HepG2 (cell line): Measurements from ENCODE around the gene BABAM1. TPM values are rescaled to one million over a fixed set of nuclear protein-coding genes. Genes with fewer than 3 reads are reported as not detected.

Source experiments
- ARNT2 ChIP-seq: sonication (generic); formaldehyde crosslinking; IDR thresholded peaks from 2 replicates; pipeline ENCODE4 v1.8.0; 2022; ENCODE audit warnings: mild to moderate bottlenecking, low read depth, missing genetic modification reagents, moderate library complexity
- CC2D1A ChIP-seq: sonication (generic); formaldehyde crosslinking; IDR thresholded peaks from 2 replicates; pipeline ENCODE4 v1.8.1; 2023; ENCODE audit warnings: mild to moderate bottlenecking, missing genetic modification reagents
- PCBP2 ChIP-seq: fragments of 200-400 bp; formaldehyde crosslinking; optimal IDR thresholded peaks from 2 replicates; pipeline ENCODE3; 2018; ENCODE audit warnings: low read length, low read depth; ENCODE audit not compliant: poor library complexity, severe bottlenecking
- ZFYVE20 ChIP-seq: sonication (generic); formaldehyde crosslinking; IDR thresholded peaks from 2 replicates; pipeline ENCODE4 v1.8.0; 2023; ENCODE audit warnings: low read depth, mild to moderate bottlenecking, moderate library complexity, missing genetic modification reagents, borderline replicate concordance
- ZSCAN9 ChIP-seq: IDR thresholded peaks from 2 replicates; pipeline ENCODE4 v1.6.1; 2016; ENCODE audit warnings: borderline replicate concordance
- polyA plus RNA-seq, 8 experiments: library from polyadenylated mRNA; depleted of rRNA in 3 of 8; stranded (reverse) in 7 of 8; unstranded in 1 of 8; fragments of >200 nt; fragmentation: Illumina TruSeq in 4 of 8; extraction: Trizol in 4 of 8; gene quantifications; 2 replicates each; pipeline versions ENCODE4 v1.2.1 to v1.2.3, GENCODE V29; 2011 to 2016; ENCODE audit warnings: low read depth in 4 of 8, missing spikeins in 1 of 8, mixed read lengths in 1 of 8; ENCODE audit not compliant: insufficient read depth in 1 of 8
- total RNA-seq, 5 experiments: library from RNA; depleted of rRNA; stranded (reverse); fragments of >200 nt; fragmentation: Illumina TruSeq; extraction: Trizol; gene quantifications; 2 replicates each; pipeline ENCODE4 v1.2.3, GENCODE V29; 2016; ENCODE audit warnings: low read depth in 1 of 5
- TF ChIP-seq, protein P1 (sequence below): sonication (generic); formaldehyde crosslinking; IDR thresholded peaks from one replicate; pipeline ENCODE4 v1.5.1; 2020; ENCODE audit warnings: mild to moderate bottlenecking, missing genetic modification reagents; ENCODE audit errors: not compliant biosample characterization
- TF ChIP-seq, protein P2 (sequence below): sonication (generic); formaldehyde crosslinking; conservative IDR thresholded peaks from 2 replicates; pipeline ENCODE4 v1.8.0; 2022; ENCODE audit warnings: missing genetic modification reagents
- TF ChIP-seq, protein P3 (sequence below): sonication (generic); formaldehyde crosslinking; IDR thresholded peaks from 2 replicates; pipeline ENCODE4 v1.4.0; 2020; ENCODE audit warnings: missing genetic modification reagents
- TF ChIP-seq, protein P4 (sequence below): sonication (generic); formaldehyde crosslinking; IDR thresholded peaks from 2 replicates; pipeline ENCODE4 v1.4.0; 2020; ENCODE audit warnings: mild to moderate bottlenecking, missing genetic modification reagents

The BABAM1 gene
- total and polyA plus RNA-seq, 2 of the 13 experiments (the other 11 are each of a cell fraction or from before 2014, with no cell fraction given), result 70.0 to 82.0 TPM

DNA sequence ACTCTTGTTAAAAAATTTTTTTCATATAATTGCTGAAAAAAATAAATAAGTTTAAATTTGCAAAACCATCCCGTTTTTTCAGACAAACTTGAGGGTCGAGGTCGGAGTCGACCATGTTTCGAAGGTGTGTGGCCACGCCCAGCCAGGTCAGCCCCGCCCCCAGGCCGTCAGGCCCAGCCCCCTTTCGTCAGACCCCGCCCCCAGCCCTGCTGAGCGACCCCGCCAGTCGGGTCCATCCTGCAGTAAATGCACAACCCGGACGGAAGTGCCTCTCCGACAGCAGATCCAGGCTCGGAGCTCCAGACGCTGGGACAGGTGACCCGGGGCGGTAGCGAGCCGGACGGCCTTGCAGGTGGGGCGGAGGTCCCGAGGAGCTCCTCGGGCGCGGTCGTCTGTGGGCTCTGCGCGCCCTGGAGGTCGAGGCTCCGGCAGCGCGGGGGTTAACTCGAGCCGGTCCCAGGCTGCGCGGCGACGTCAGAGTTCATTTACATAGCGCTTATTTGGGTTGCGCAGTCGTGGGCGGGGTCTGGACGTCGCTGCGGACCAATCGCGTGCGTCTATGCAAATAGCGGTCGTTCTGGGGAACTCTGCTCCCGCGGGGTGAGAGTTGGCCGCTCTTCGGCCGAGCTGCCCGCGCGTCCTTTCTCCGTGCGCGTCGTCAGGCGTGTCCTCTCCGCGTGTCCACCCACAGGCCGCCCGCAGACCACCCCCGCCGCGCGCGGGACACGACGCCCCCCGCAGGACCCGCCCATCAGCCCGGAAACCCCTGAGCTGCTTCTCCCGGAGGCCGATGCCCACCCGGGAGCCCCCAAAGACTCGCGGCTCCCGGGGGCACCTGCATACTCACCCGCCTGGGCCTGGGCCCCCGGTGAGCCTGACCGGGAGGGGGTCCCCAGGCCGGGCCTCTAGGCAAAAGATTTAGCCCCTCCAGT lies 41.0 kb upstream of the BABAM1 start, which contains the start of gene OCEL1 (continued):
- TF ChIP-seq, protein P1, sequence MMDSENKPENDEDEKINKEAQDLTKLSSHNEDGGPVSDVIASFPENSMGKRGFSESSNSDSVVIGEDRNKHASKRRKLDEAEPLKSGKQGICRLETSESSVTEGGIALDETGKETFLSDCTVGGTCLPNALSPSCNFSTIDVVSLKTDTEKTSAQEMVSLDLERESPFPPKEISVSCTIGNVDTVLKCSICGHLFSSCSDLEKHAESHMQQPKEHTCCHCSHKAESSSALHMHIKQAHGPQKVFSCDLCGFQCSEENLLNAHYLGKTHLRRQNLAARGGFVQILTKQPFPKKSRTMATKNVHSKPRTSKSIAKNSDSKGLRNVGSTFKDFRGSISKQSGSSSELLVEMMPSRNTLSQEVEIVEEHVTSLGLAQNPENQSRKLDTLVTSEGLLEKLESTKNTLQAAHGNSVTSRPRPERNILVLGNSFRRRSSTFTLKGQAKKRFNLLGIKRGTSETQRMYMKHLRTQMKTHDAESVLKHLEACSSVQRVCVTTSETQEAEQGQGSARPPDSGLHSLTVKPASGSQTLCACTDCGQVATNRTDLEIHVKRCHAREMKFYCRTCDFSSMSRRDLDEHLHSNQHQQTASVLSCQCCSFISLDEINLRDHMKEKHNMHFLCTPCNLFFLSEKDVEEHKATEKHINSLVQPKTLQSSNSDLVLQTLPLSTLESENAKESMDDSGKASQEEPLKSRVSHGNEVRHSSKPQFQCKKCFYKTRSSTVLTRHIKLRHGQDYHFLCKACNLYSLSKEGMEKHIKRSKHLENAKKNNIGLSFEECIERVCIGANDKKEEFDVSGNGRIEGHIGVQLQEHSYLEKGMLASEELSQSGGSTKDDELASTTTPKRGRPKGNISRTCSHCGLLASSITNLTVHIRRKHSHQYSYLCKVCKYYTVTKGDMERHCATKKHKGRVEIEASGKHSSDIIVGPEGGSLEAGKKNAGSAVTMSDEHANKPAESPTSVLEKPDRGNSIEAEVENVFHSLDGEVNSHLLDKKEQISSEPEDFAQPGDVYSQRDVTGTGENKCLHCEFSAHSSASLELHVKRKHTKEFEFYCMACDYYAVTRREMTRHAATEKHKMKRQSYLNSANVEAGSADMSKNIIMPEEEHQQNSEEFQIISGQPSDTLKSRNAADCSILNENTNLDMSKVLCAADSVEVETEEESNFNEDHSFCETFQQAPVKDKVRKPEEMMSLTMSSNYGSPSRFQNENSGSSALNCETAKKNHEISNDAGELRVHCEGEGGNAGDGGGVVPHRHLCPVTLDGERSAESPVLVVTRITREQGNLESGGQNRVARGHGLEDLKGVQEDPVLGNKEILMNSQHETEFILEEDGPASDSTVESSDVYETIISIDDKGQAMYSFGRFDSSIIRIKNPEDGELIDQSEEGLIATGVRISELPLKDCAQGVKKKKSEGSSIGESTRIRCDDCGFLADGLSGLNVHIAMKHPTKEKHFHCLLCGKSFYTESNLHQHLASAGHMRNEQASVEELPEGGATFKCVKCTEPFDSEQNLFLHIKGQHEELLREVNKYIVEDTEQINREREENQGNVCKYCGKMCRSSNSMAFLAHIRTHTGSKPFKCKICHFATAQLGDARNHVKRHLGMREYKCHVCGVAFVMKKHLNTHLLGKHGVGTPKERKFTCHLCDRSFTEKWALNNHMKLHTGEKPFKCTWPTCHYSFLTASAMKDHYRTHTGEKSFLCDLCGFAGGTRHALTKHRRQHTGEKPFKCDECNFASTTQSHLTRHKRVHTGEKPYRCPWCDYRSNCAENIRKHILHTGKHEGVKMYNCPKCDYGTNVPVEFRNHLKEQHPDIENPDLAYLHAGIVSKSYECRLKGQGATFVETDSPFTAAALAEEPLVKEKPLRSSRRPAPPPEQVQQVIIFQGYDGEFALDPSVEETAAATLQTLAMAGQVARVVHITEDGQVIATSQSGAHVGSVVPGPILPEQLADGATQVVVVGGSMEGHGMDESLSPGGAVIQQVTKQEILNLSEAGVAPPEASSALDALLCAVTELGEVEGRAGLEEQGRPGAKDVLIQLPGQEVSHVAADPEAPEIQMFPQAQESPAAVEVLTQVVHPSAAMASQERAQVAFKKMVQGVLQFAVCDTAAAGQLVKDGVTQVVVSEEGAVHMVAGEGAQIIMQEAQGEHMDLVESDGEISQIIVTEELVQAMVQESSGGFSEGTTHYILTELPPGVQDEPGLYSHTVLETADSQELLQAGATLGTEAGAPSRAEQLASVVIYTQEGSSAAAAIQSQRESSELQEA (CRISPR knock-in tag), result no peak
- peak; percentile 6; the same call in 1 of the 2 replicates for TF ChIP-seq ZSCAN9 (CRISPR knock-in tag)
- TF ChIP-seq, protein P2, sequence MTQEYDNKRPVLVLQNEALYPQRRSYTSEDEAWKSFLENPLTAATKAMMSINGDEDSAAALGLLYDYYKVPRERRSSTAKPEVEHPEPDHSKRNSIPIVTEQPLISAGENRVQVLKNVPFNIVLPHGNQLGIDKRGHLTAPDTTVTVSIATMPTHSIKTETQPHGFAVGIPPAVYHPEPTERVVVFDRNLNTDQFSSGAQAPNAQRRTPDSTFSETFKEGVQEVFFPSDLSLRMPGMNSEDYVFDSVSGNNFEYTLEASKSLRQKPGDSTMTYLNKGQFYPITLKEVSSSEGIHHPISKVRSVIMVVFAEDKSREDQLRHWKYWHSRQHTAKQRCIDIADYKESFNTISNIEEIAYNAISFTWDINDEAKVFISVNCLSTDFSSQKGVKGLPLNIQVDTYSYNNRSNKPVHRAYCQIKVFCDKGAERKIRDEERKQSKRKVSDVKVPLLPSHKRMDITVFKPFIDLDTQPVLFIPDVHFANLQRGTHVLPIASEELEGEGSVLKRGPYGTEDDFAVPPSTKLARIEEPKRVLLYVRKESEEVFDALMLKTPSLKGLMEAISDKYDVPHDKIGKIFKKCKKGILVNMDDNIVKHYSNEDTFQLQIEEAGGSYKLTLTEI (CRISPR knock-in tag), result no peak
- no peak for TF ChIP-seq CC2D1A
- no peak for TF ChIP-seq PCBP2
- TF ChIP-seq, protein P3, sequence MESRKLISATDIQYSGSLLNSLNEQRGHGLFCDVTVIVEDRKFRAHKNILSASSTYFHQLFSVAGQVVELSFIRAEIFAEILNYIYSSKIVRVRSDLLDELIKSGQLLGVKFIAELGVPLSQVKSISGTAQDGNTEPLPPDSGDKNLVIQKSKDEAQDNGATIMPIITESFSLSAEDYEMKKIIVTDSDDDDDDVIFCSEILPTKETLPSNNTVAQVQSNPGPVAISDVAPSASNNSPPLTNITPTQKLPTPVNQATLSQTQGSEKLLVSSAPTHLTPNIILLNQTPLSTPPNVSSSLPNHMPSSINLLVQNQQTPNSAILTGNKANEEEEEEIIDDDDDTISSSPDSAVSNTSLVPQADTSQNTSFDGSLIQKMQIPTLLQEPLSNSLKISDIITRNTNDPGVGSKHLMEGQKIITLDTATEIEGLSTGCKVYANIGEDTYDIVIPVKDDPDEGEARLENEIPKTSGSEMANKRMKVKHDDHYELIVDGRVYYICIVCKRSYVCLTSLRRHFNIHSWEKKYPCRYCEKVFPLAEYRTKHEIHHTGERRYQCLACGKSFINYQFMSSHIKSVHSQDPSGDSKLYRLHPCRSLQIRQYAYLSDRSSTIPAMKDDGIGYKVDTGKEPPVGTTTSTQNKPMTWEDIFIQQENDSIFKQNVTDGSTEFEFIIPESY (CRISPR knock-in tag), result no peak
- TF ChIP-seq ZFYVE20, result no peak
- peak; percentile 68; the same call in 1 of the 2 replicates for TF ChIP-seq ARNT2 (CRISPR knock-in tag)
- TF ChIP-seq, protein P4, sequence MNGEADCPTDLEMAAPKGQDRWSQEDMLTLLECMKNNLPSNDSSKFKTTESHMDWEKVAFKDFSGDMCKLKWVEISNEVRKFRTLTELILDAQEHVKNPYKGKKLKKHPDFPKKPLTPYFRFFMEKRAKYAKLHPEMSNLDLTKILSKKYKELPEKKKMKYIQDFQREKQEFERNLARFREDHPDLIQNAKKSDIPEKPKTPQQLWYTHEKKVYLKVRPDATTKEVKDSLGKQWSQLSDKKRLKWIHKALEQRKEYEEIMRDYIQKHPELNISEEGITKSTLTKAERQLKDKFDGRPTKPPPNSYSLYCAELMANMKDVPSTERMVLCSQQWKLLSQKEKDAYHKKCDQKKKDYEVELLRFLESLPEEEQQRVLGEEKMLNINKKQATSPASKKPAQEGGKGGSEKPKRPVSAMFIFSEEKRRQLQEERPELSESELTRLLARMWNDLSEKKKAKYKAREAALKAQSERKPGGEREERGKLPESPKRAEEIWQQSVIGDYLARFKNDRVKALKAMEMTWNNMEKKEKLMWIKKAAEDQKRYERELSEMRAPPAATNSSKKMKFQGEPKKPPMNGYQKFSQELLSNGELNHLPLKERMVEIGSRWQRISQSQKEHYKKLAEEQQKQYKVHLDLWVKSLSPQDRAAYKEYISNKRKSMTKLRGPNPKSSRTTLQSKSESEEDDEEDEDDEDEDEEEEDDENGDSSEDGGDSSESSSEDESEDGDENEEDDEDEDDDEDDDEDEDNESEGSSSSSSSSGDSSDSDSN (CRISPR knock-in tag), result peak; percentile 86
